ENCODE data around the gene DUSP28.

The DUSP28 gene

DNA sequence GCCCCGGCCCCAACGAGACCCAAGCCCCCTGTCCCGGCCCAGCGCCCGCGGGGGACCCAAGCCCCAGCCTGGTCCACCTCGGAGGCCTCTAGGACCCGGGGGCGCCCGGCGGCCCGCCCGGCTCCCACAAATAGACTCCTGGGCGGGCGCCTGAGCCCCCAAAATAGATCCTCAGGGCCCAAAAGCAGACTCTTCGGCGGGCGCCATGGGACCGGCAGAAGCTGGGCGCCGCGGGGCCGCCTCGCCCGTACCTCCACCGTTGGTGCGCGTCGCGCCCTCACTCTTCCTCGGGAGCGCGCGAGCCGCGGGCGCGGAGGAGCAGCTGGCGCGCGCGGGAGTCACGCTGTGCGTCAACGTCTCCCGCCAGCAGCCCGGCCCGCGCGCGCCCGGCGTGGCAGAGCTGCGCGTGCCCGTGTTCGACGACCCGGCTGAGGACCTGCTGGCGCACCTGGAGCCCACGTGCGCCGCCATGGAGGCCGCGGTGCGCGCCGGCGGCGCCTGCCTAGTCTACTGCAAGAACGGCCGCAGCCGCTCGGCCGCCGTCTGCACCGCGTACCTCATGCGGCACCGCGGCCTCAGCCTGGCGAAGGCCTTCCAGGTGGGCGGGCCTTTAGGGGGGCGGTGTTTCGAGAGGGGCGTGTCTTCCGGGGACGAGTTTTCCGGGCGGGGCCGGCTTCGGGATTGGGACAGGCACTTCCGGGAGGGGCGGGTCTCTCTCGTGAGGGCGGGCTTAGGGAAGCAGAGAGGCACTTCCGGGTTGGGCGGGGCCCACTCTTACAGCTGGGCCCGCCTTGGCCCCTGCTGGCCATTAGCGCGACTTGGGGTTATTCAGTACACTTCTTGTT is 545 bp downstream of the DUSP28 start (continued):
- TF ChIP-seq KLF7 (tag by site-specific recombination; IDR thresholded peaks at IDR 0.05; ENCODE audit: borderline replicate concordance) (no peak), OVOL3 (tag by site-specific recombination; IDR thresholded peaks at IDR 0.05) (no peak), ZBTB20 (tag by site-specific recombination; IDR thresholded peaks at IDR 0.05) (peak; percentile 10; the same call in 1 of the 2 replicates), ZFP69B (tag by site-specific recombination; IDR thresholded peaks at IDR 0.05) (peak; percentile 92; the same call in 1 of the 2 replicates), ZNF184 (tag by site-specific recombination; IDR thresholded peaks at IDR 0.05) (0 out of 2 replicates have a peak, but pooled peaks have one; percentile 13), KLF10 (tag by site-specific recombination; IDR thresholded peaks at IDR 0.05) (peak; percentile 79), ZBTB8A (tag by site-specific recombination; IDR thresholded peaks at IDR 0.05) (peak; percentile 95), GLIS2 (tag by site-specific recombination; IDR thresholded peaks at IDR 0.05) (peak; percentile 45; the same call in 1 of the 2 replicates), ZXDB (tag by site-specific recombination; IDR thresholded peaks at IDR 0.05) (peak; percentile 90), ZNF174 (tag by site-specific recombination; IDR thresholded peaks at IDR 0.05) (no peak), SP2 (tag by site-specific recombination; IDR thresholded peaks at IDR 0.05) (peak; percentile 98), ZSCAN30 (tag by site-specific recombination; IDR thresholded peaks at IDR 0.05) (peak; percentile 84), ZNF677 (tag by site-specific recombination; IDR thresholded peaks at IDR 0.05) (no peak), HOXC10 (CRISPR knock-in tag; IDR thresholded peaks at IDR 0.05) (peak; percentile 56; the same call in 1 of the 2 replicates), ZNF274 (IDR thresholded peaks at IDR 0.05; ENCODE audit: low read length) (no peak), ZNF274 (tag by site-specific recombination; IDR thresholded peaks at IDR 0.05; ENCODE audit: borderline replicate concordance) (no peak), ZNF561 (tag by site-specific recombination; IDR thresholded peaks at IDR 0.05; ENCODE audit: borderline replicate concordance) (peak; percentile 36; the same call in 1 of the 2 replicates), KLF1 (tag by site-specific recombination; IDR thresholded peaks at IDR 0.05) (peak; percentile 43), TCF7L2 (IDR thresholded peaks at IDR 0.05; ENCODE audit: borderline replicate concordance, low read depth, low read length) (no peak), ZNF10 (tag by site-specific recombination; IDR thresholded peaks at IDR 0.05) (no peak), ZNF223 (tag by site-specific recombination; IDR thresholded peaks at IDR 0.05) (0 out of 2 replicates have a peak, but pooled peaks have one; percentile 26), KLF9 (tag by site-specific recombination; IDR thresholded peaks at IDR 0.05; ENCODE audit: low read depth) (peak; percentile 97), ZNF529 (tag by site-specific recombination; IDR thresholded peaks at IDR 0.05; ENCODE audit: insufficient replicate concordance) (no peak), MYNN (tag by site-specific recombination; IDR thresholded peaks at IDR 0.05; ENCODE audit: borderline replicate concordance) (no peak), ZEB2 (tag by site-specific recombination; IDR thresholded peaks at IDR 0.05) (0 out of 2 replicates have a peak, but pooled peaks have one; percentile 16)
- TF ChIP-seq, protein P1, sequence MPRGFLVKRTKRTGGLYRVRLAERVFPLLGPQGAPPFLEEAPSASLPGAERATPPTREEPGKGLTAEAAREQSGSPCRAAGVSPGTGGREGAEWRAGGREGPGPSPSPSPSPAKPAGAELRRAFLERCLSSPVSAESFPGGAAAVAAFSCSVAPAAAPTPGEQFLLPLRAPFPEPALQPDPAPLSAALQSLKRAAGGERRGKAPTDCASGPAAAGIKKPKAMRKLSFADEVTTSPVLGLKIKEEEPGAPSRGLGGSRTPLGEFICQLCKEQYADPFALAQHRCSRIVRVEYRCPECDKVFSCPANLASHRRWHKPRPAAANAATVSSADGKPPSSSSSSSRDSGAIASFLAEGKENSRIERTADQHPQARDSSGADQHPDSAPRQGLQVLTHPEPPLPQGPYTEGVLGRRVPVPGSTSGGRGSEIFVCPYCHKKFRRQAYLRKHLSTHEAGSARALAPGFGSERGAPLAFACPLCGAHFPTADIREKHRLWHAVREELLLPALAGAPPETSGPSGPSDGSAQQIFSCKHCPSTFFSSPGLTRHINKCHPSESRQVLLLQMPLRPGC (tag by site-specific recombination; IDR thresholded peaks at IDR 0.05) = no peak
- TF ChIP-seq, protein P2, sequence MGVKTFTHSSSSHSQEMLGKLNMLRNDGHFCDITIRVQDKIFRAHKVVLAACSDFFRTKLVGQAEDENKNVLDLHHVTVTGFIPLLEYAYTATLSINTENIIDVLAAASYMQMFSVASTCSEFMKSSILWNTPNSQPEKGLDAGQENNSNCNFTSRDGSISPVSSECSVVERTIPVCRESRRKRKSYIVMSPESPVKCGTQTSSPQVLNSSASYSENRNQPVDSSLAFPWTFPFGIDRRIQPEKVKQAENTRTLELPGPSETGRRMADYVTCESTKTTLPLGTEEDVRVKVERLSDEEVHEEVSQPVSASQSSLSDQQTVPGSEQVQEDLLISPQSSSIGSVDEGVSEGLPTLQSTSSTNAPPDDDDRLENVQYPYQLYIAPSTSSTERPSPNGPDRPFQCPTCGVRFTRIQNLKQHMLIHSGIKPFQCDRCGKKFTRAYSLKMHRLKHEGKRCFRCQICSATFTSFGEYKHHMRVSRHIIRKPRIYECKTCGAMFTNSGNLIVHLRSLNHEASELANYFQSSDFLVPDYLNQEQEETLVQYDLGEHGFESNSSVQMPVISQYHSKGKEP (tag by site-specific recombination; IDR thresholded peaks at IDR 0.05) = peak; percentile 22; the same call in 1 of the 2 replicates
- TF ChIP-seq, protein P3, sequence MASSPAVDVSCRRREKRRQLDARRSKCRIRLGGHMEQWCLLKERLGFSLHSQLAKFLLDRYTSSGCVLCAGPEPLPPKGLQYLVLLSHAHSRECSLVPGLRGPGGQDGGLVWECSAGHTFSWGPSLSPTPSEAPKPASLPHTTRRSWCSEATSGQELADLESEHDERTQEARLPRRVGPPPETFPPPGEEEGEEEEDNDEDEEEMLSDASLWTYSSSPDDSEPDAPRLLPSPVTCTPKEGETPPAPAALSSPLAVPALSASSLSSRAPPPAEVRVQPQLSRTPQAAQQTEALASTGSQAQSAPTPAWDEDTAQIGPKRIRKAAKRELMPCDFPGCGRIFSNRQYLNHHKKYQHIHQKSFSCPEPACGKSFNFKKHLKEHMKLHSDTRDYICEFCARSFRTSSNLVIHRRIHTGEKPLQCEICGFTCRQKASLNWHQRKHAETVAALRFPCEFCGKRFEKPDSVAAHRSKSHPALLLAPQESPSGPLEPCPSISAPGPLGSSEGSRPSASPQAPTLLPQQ (tag by site-specific recombination; IDR thresholded peaks at IDR 0.05) = peak; percentile 86
- TF ChIP-seq, protein P4, sequence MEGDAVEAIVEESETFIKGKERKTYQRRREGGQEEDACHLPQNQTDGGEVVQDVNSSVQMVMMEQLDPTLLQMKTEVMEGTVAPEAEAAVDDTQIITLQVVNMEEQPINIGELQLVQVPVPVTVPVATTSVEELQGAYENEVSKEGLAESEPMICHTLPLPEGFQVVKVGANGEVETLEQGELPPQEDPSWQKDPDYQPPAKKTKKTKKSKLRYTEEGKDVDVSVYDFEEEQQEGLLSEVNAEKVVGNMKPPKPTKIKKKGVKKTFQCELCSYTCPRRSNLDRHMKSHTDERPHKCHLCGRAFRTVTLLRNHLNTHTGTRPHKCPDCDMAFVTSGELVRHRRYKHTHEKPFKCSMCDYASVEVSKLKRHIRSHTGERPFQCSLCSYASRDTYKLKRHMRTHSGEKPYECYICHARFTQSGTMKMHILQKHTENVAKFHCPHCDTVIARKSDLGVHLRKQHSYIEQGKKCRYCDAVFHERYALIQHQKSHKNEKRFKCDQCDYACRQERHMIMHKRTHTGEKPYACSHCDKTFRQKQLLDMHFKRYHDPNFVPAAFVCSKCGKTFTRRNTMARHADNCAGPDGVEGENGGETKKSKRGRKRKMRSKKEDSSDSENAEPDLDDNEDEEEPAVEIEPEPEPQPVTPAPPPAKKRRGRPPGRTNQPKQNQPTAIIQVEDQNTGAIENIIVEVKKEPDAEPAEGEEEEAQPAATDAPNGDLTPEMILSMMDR (tag by site-specific recombination; IDR thresholded peaks at IDR 0.05) = peak; percentile 49; the same call in 1 of the 2 replicates
- TF ChIP-seq, protein P5, sequence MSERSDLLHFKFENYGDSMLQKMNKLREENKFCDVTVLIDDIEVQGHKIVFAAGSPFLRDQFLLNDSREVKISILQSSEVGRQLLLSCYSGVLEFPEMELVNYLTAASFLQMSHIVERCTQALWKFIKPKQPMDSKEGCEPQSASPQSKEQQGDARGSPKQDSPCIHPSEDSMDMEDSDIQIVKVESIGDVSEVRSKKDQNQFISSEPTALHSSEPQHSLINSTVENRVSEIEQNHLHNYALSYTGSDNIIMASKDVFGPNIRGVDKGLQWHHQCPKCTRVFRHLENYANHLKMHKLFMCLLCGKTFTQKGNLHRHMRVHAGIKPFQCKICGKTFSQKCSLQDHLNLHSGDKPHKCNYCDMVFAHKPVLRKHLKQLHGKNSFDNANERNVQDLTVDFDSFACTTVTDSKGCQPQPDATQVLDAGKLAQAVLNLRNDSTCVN (tag by site-specific recombination; optimal IDR thresholded peaks at IDR 0.05) = peak; percentile 79
- TF ChIP-seq, protein P6, sequence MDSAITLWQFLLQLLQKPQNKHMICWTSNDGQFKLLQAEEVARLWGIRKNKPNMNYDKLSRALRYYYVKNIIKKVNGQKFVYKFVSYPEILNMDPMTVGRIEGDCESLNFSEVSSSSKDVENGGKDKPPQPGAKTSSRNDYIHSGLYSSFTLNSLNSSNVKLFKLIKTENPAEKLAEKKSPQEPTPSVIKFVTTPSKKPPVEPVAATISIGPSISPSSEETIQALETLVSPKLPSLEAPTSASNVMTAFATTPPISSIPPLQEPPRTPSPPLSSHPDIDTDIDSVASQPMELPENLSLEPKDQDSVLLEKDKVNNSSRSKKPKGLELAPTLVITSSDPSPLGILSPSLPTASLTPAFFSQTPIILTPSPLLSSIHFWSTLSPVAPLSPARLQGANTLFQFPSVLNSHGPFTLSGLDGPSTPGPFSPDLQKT (IDR thresholded peaks at IDR 0.05; ENCODE audit: borderline replicate concordance, low read depth, low read length) = peak; percentile 57; the same call in 1 of the 2 replicates

Measured in HEK293 (cell line).